CD4-positive, CD25-positive, alpha-beta regulatory T cell (primary cell): Measurements from ENCODE around the gene TTC7B. TPM values are rescaled to one million over a fixed set of nuclear protein-coding genes. Genes with fewer than 3 reads are reported as not detected.
A peak's percentile ranks its signal among the peaks of the same experiment; 100 is the strongest.

ENCODE experiments used
- ATAC-seq, 2 donors: fragments of 150-1000 bp; cut with Tn5 transposase; one replicate each; pipeline ENCODE4 v1.10.0; 2021; ENCODE audit warnings: low read depth in 2 of 2, moderate number of reproducible peaks in 2 of 2, moderate library complexity in 1 of 2
- DNase-seq, 3 donors: peaks; one replicate each; pipeline versions ENCODE4 v3.0.0 to v3.0.0-alpha.2; 2012 to 2022; ENCODE audit warnings: mixed read lengths in 1 of 3
- H3K27ac ChIP-seq: one replicate; pipeline ENCODE4 v1.7.0; 2013; ENCODE audit warnings: mild to moderate bottlenecking, low read length; ENCODE audit not compliant: insufficient read depth, poor library complexity, severe bottlenecking
- H3K27me3 ChIP-seq: one replicate; pipeline ENCODE4 v1.7.0; 2013; ENCODE audit warnings: low read length; ENCODE audit not compliant: control insufficient read depth, insufficient read depth
- H3K36me3 ChIP-seq: one replicate; pipeline ENCODE4 v1.7.0; 2013; ENCODE audit warnings: mild to moderate bottlenecking, low read length, moderate library complexity; ENCODE audit not compliant: control insufficient read depth, insufficient read depth
- H3K4me1 ChIP-seq: 2 replicates; pipeline ENCODE4 v1.7.0; 2013; ENCODE audit warnings: mild to moderate bottlenecking, low read length; ENCODE audit not compliant: insufficient read depth, control insufficient read depth, poor library complexity, severe bottlenecking
- H3K4me3 ChIP-seq: one replicate; pipeline ENCODE4 v1.7.0; 2013; ENCODE audit warnings: low read depth, mild to moderate bottlenecking, low read length, moderate library complexity
- H3K9me3 ChIP-seq, 2 experiments: 1 replicate in 1 of 2; 2 replicates in 1 of 2; pipeline ENCODE4 v1.7.0; 2013; ENCODE audit warnings: low read length in 2 of 2, mild to moderate bottlenecking in 1 of 2, moderate library complexity in 1 of 2; ENCODE audit not compliant: control insufficient read depth in 2 of 2
- H3K27ac Mint-ChIP-seq, 3 donors: one replicate each; pipeline ENCODE4 v1.8.0; 2020 to 2022; ENCODE audit warnings: mild to moderate bottlenecking in 3 of 3, mixed read lengths in 3 of 3, moderate library complexity in 2 of 3
- H3K27me3 Mint-ChIP-seq: one replicate; pipeline ENCODE4 v1.8.0; 2022; ENCODE audit warnings: mild to moderate bottlenecking, mixed read lengths
- H3K36me3 Mint-ChIP-seq: one replicate; pipeline ENCODE4 v1.8.0; 2020; ENCODE audit warnings: mixed read lengths
- H3K4me1 Mint-ChIP-seq, 4 donors: one replicate each; pipeline ENCODE4 v1.8.0; 2020 to 2022; ENCODE audit warnings: mixed read lengths in 4 of 4, mild to moderate bottlenecking in 1 of 4
- H3K4me3 Mint-ChIP-seq, 4 donors: one replicate each; pipeline ENCODE4 v1.8.0; 2020 to 2022; ENCODE audit warnings: mild to moderate bottlenecking in 4 of 4, mixed read lengths in 4 of 4, moderate library complexity in 3 of 4
- H3K9me3 Mint-ChIP-seq, 7 donors: one replicate each; pipeline ENCODE4 v1.8.0; 2020 to 2022; ENCODE audit warnings: mixed read lengths in 7 of 7, mild to moderate bottlenecking in 3 of 7, moderate library complexity in 2 of 7
- polyA plus RNA-seq, 4 donors: library from polyadenylated mRNA; unstranded; fragments of 300-500 nt; fragmentation: Illumina TruSeq; gene quantifications; one replicate each; pipeline ENCODE4 v1.2.3, GENCODE V29; 2021
- total RNA-seq: library from RNA; stranded (reverse); gene quantifications from one replicate; pipeline ENCODE4 v1.2.3, GENCODE V29; 2022

Gene TTC7B
- total and polyA plus RNA-seq, 5 donors from 2014 or later = 0.88 to 7.8 (median 1.0) TPM

GRCh38 chr14:90809530-90810312 is 6.5 kb downstream of the TTC7B start:
- peaks cover 4% of the 10 kb centered on the region for H3K27me3 Mint-ChIP-seq
- peaks cover 0 to 1% (median 0%) of the 10 kb centered on the region in 7 donors for H3K9me3 Mint-ChIP-seq
- H3K9me3 ChIP-seq = no peaks in the 10 kb centered on the region
- no peak overlapping the region for H3K27ac ChIP-seq
- no peaks in the 10 kb centered on the region for H3K36me3 Mint-ChIP-seq
- ATAC-seq = no peak
- no peaks in the 10 kb centered on the region for H3K4me1 ChIP-seq
- no peak for DNase-seq
- no peak overlapping the region for H3K4me3 Mint-ChIP-seq
- H3K27ac Mint-ChIP-seq = no peak overlapping the region
- H3K4me3 ChIP-seq = no peak overlapping the region
- H3K27me3 ChIP-seq = no peaks in the 10 kb centered on the region
- H3K4me1 Mint-ChIP-seq = no peaks in the 10 kb centered on the region
- H3K36me3 ChIP-seq = no peaks in the 10 kb centered on the region

DNA sequence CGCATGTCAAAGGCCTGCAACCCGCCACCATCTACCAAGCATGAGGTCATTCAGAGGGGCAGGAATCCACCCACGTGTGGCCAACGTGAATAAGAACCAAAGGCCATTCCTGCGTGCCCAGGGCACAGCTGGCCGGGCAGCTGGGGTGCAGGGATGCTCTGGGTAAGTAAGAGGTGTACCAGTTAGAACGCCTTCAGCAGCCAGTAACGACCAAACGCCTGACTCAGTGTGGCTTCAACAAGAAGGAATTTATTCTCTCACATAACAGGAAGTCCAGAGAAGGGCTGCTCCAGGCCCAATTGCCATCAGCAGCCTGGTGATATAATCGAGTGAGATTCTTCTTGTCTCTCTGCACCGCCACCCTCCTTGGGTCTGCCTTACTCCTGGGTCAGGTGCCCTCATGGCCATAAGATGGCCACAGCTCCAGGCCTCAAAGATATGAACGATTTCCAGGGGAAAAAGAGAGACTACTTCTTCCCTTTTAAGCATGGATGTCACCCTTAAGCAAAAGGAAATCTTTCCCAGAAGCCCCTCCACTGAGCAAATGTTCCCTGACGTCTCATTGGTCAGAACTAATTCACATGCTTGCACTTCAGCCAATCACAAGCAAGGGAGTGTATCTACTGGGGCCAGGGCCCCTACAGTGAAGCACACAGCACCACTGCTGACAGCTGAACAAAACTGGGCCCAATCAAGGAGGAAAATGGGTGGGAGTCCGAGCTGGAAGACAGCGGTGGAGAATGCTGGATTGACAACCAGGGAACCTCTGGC is 7.3 kb downstream of the TTC7B start:
- H3K27me3 Mint-ChIP-seq = no peaks in the 10 kb centered on the region
- Histone ChIP-seq H3K27me3 (no peaks in the 10 kb centered on the region), H3K9me3 (no peaks in the 10 kb centered on the region), H3K36me3 (no peaks in the 10 kb centered on the region), H3K4me1 (no peaks in the 10 kb centered on the region), H3K4me3 (no peak overlapping the region), H3K27ac (no peak overlapping the region)
- ATAC-seq (no peak), DNase-seq (no peak)
- H3K4me3 Mint-ChIP-seq = no peak overlapping the region
- no peaks in the 10 kb centered on the region for H3K4me1 Mint-ChIP-seq
- peaks cover 0 to under 1% (median 0%) of the 10 kb centered on the region in 7 donors for H3K9me3 Mint-ChIP-seq
- H3K27ac Mint-ChIP-seq = no peak overlapping the region
- no peaks in the 10 kb centered on the region for H3K36me3 Mint-ChIP-seq

- no peaks in the 10 kb centered on the region for H3K36me3 Mint-ChIP-seq
- H3K27ac ChIP-seq = no peak overlapping the region
- H3K9me3 Mint-ChIP-seq = no peaks in the 10 kb centered on the region
- ATAC-seq = no peak
- H3K36me3 ChIP-seq = no peaks in the 10 kb centered on the region
- H3K4me1 ChIP-seq = no peaks in the 10 kb centered on the region
- no peaks in the 10 kb centered on the region for H3K27me3 ChIP-seq
- H3K4me1 Mint-ChIP-seq = peaks cover 0 to 2% (median 0%) of the 10 kb centered on the region in 4 donors
- H3K9me3 ChIP-seq = no peaks in the 10 kb centered on the region
- H3K4me3 ChIP-seq = no peak overlapping the region
- H3K27ac Mint-ChIP-seq = peak overlapping the region in 1 of 3 donors; percentile 47
- no peaks in the 10 kb centered on the region for H3K27me3 Mint-ChIP-seq
- DNase-seq = no peak
- no peak overlapping the region for H3K4me3 Mint-ChIP-seq
These were observed 9.2 kb downstream of the TTC7B start for GRCh38 chr14:90807060-90807459.

GRCh38 chr14:90805662-90806540 is 10.3 kb downstream of the TTC7B start:
- H3K27ac ChIP-seq = no peak overlapping the region
- no peak overlapping the region for H3K4me3 ChIP-seq
- Mint-ChIP-seq H3K4me1 (peaks cover 0 to 9% (median 5%) of the 10 kb centered on the region in 4 donors), H3K27me3 (no peaks in the 10 kb centered on the region), H3K9me3 (peaks cover 0 to 1% (median 0%) of the 10 kb centered on the region in 7 donors), H3K36me3 (no peaks in the 10 kb centered on the region), H3K27ac (no peak overlapping the region), H3K4me3 (no peak overlapping the region)
- H3K27me3 ChIP-seq = no peaks in the 10 kb centered on the region
- peaks cover 5% of the 10 kb centered on the region for H3K4me1 ChIP-seq
- no peaks in the 10 kb centered on the region for H3K36me3 ChIP-seq
- H3K9me3 ChIP-seq = no peaks in the 10 kb centered on the region
- ATAC-seq = no peak
- no peak for DNase-seq

DNA sequence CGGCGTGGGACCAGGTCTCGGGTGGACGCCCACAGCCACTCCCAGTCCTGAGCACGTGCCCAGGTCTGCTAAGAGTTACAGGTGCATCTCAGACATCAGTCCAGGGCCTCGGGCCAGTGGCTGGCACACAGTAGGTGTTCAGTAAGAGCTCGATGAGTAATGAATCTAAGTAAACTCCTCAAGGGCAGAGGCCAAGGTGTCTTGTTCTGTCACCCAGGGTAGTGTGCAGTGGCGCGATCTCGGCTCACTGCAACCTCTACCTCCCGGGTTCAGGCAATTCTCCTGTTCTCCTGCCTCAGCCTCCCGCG is 11.2 kb downstream of the TTC7B start:
- DNase-seq (no peak), ATAC-seq (no peak)
- H3K27me3 Mint-ChIP-seq = no peaks in the 10 kb centered on the region
- peaks cover 0 to 1% (median 0%) of the 10 kb centered on the region in 7 donors for H3K9me3 Mint-ChIP-seq
- Histone ChIP-seq H3K36me3 (no peaks in the 10 kb centered on the region), H3K4me1 (peaks cover 5% of the 10 kb centered on the region), H3K27ac (no peak overlapping the region), H3K27me3 (no peaks in the 10 kb centered on the region), H3K4me3 (no peak overlapping the region), H3K9me3 (no peaks in the 10 kb centered on the region)
- no peak overlapping the region for H3K27ac Mint-ChIP-seq
- peaks cover 0 to 10% (median 5%) of the 10 kb centered on the region in 4 donors for H3K4me1 Mint-ChIP-seq
- H3K36me3 Mint-ChIP-seq = no peaks in the 10 kb centered on the region
- H3K4me3 Mint-ChIP-seq = no peak overlapping the region

- no peak overlapping the region for H3K27ac ChIP-seq
- Mint-ChIP-seq H3K27ac (no peak overlapping the region), H3K9me3 (peaks cover 0 to 1% (median 0%) of the 10 kb centered on the region in 7 donors), H3K4me1 (peaks cover 0 to 10% (median 5%) of the 10 kb centered on the region in 4 donors), H3K36me3 (no peaks in the 10 kb centered on the region), H3K27me3 (no peaks in the 10 kb centered on the region), H3K4me3 (no peak overlapping the region)
- DNase-seq (no peak), ATAC-seq (no peak)
- H3K9me3 ChIP-seq = no peaks in the 10 kb centered on the region
- H3K27me3 ChIP-seq = no peaks in the 10 kb centered on the region
- peaks cover 5% of the 10 kb centered on the region for H3K4me1 ChIP-seq
- H3K36me3 ChIP-seq = no peaks in the 10 kb centered on the region
- no peak overlapping the region for H3K4me3 ChIP-seq
These were observed 11.7 kb downstream of the TTC7B start for GRCh38 chr14:90804292-90805083.

DNA sequence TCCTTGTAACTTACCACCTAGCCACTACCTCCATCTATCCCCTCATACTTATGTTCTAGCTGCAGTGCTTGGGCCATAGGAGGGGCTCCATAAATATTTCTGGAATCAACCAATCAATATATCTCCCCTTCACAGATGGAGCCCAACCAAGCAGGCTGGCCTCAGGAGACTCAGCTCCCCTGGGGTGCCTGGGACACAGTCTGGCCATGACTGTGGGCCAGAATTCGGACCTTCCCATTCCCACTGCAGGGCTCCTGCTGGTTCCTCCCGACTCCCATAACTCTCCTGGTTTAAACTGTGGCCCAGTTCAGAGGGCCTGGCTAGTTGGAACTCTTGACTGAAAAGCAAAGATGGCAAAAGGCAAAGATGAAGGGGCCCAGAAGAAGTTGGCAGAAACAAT is 13.0 kb downstream of the TTC7B start:
- no peak overlapping the region for H3K4me3 ChIP-seq
- Mint-ChIP-seq H3K9me3 (peaks cover 0 to 1% (median 0%) of the 10 kb centered on the region in 7 donors), H3K4me3 (no peak overlapping the region), H3K27ac (peak overlapping the region in 1 of 3 donors; percentile 12), H3K4me1 (peaks cover 0 to 10% (median 5%) of the 10 kb centered on the region in 4 donors), H3K27me3 (no peaks in the 10 kb centered on the region), H3K36me3 (no peaks in the 10 kb centered on the region)
- no peaks in the 10 kb centered on the region for H3K9me3 ChIP-seq
- DNase-seq (no peak), ATAC-seq (no peak)
- H3K36me3 ChIP-seq = no peaks in the 10 kb centered on the region
- no peaks in the 10 kb centered on the region for H3K27me3 ChIP-seq
- peaks cover 5% of the 10 kb centered on the region for H3K4me1 ChIP-seq
- no peak overlapping the region for H3K27ac ChIP-seq
